Occipital lobe (tissue), 2 donors: ENCODE results near the gene CUX1. TPM values are rescaled to one million over a fixed set of nuclear protein-coding genes. Genes with fewer than 3 reads are reported as not detected.

Experiments used
- DNase-seq: peaks from one replicate; lab custom pipeline; 2025; lab: John Stamatoyannopoulos, UW
- total RNA-seq: library from RNA; depleted of rRNA; stranded (reverse); fragments of >200 nt; gene quantifications from one replicate; pipeline ENCODE4 v1.2.3, GENCODE V29; 2014

CUX1 gene
- total RNA-seq, 1 donor from 2014 or later = 23.2 TPM

DNA sequence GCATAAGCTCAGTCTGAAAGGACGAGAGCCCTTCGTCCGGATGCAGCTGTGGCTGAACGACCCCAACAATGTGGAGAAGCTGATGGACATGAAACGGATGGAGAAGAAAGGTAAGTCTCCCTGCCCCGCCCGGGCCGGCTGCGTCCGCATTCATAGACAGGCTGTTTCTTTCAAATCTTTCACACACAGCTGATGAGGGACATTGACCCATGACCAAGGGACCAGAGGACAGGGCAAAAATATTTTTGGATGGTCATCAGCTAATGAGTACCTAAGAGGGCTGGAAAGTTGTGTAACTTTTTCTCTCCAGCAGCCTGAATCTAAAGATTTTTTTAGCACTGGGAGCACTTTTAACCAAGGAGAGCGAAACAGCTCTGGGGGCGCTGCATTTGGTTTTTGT, 416.7 kb downstream of the CUX1 start:
- no peak for DNase-seq

DNA sequence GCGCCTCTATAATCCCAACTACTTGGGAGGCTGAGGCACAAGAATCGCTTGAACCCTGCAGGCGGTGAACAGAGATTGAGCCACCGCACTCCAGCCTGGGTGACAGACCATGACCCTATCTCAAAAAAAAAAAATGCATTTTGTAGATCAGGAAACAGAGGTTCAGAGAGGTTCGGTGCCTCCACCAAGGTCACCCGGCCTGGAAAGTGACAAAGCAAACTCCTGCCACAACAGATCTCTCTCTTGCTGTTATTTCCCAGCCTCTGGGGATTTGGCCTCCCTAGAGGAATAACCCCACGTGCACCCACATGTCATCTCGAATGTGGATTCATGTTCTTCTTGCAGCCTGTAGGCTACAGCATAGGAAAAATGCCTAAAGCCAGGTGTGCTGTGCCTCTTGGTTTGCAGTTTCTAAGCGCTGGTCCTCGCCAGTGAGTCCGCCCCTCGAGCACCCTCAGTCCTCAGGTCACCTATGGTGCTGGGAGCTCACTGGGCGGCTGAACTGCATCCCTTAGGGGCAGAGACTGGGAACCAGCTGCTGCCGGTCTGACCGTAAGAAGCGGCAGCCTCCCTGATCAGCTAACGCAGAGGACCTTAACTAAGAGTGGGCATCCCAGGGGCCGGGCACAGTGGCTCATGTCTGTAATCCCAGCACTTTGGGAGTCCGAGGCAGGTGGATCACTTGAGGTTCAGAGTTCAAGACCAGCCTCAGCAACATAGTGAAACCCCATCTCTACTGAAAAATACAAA, 417.6 kb downstream of the CUX1 start:
- DNase-seq = no peak

DNA sequence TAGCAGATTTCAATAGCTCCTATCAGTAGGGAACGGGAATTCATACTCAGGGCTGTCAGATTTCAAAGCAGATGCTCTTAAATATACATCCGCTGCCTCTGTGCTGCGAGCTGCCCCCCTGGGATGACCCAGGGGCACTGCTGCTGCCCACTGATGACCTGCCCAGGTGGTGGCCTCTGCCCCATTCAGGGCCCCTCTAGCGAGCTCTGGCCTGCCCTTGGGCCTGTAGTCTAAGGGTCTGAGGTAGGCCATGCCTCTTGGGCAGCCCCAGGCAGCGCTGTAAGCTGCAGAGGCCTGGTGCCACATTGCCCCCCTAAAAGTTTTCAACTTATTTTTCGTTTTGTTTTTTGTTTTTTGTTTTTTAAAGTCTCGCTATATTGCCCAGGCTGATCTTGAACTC, 418.7 kb downstream of the CUX1 start:
- no peak for DNase-seq

DNA sequence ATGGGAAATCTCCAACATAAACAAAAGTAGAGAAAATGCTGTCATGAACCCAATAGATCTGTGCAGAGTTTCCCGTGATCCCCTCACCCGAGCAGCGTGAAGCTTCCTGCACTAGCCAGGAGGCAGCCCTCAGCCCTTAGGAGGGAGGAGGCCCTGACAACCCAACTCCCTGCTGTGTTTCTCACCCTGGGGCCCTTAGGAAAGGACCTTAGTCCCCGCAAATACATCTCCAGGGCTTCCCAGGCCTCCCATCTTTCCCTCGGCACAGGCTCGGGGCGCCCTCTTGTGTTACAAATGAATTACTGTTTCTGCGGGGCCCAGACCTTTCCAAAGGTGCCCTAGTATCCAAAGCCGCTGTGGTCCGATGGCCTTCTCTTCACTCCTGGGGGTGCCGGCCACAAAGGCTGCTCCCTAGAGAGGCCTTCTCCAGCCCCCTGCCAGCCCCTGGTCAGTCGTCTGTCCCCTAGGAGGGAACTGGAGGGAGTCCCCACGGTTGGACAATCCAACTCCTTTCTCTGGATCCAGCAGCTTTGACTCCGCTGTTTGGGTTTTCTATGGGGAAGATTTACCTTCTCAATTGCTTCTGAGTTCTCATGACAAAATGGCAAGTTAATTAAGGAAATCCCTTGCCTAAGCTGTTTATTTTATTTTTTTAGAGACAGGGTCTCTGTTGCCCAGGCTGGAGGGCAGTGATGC, 419.3 kb downstream of the CUX1 start:
- peak; percentile 44 for DNase-seq

DNA sequence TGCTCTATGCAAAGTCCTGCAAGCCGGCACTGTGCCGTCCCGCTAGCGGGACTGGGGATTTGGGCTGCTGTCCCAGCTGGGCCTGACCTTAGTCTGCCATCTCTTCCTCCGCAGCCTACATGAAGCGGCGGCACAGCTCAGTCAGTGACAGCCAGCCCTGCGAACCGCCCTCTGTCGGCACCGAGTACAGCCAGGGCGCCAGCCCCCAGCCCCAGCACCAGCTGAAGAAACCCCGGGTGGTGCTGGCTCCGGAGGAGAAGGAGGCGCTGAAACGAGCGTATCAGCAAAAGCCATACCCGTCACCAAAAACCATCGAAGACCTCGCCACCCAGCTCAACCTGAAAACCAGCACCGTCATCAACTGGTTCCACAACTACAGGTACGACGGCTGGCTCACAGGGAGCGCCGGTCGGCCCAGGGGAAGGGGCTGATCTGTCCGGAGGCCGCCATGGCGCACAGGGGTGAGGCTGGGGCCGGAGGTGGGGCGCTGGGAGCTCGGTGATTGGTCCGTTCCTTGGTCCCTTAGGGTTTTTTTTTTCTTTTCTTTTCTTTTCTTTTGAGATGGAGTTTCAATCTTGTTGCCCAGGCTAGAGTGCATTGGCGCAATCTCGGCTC, 421.9 kb downstream of the CUX1 start:
- no peak for DNase-seq

DNA sequence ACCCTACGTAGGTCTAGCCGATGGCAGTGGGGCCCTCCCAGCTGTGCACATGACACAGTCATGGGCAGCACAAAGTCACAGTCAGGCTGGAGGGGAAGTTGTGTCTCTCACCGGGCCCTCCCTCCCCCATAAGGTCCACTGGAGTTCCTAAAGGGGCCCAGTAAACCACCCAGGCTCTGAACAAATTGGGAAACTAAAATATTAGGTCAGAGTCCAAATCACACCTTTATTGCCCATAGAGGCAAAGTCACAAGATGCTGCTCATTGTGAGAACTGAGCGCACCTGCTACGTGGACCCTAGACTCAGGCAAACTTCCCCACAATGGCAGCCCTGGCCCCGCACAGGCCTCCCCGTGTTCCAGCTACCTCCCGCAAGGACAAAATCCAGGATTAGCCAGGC, 424.0 kb downstream of the CUX1 start:
- no peak for DNase-seq

DNA sequence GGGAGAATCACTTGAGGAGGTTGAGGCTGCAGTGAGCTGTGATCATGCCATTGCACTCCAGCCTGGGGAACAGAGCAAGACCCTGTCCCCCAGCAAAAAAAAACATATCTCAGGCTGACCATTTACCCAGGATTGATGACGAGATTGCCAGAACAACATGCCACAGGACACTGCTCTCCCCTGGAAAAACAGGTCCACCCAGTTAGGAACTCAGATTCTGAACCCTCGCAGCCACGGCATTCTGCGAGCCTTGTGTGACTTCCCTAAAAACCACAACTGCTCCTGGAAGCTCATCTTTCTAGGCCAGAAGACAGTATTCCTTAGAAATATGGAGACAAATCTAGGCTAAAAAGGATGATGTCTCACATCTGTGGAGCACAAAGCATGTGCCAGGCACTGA, 427.2 kb downstream of the CUX1 start:
- DNase-seq = no peak

DNA sequence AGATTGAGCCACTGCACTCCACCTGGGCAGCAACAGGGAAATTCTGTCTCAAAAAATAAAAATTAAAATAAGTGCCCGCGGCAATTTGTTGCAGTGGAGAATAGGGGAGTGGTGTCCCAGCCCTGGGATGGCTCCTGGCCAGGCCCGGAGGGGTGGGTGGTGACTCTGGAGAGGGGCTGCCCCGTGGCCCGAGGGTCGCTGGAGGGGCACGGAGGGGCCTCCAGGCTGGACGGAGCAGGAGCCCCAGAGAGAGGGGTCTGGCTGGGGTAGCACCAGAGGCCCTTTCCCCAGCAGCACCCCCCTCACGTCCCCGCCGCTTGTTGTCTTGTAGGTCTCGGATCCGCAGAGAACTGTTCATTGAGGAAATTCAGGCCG, 430.6 kb downstream of the CUX1 start:
- DNase-seq = no peak

DNA sequence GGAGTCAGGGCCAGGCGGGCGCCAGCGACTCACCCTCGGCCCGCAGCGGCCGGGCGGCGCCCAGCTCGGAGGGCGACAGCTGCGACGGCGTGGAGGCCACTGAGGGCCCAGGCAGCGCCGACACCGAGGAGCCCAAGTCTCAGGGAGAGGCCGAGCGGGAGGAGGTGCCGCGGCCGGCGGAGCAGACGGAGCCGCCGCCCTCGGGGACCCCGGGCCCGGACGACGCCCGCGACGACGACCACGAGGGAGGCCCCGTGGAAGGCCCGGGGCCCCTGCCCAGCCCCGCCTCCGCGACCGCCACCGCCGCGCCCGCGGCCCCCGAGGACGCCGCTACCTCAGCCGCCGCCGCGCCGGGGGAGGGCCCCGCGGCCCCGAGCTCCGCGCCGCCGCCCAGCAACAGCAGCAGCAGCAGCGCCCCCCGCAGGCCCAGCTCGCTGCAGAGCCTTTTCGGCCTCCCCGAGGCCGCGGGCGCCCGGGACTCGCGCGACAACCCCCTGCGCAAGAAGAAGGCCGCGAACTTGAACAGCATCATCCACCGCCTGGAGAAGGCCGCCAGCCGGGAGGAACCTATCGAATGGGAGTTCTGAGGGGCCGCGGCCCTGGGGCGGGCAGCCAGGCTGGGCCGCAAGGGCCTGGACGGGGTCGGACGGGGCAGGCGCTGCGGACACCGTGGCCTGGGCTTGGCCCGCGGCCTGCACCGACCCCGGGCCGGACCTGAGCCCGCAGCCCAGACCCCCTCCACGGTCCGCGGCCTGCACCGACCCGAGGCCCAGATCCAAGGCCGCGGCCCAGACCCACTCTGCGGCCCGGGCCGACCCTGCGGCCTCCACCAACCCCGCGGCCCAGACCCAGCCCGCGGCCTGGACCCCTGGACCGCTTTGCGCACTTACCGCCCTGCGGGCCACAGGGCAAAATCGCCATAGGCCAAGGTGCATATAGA, 431.3 kb downstream of the CUX1 start:
- DNase-seq = no peak

DNA sequence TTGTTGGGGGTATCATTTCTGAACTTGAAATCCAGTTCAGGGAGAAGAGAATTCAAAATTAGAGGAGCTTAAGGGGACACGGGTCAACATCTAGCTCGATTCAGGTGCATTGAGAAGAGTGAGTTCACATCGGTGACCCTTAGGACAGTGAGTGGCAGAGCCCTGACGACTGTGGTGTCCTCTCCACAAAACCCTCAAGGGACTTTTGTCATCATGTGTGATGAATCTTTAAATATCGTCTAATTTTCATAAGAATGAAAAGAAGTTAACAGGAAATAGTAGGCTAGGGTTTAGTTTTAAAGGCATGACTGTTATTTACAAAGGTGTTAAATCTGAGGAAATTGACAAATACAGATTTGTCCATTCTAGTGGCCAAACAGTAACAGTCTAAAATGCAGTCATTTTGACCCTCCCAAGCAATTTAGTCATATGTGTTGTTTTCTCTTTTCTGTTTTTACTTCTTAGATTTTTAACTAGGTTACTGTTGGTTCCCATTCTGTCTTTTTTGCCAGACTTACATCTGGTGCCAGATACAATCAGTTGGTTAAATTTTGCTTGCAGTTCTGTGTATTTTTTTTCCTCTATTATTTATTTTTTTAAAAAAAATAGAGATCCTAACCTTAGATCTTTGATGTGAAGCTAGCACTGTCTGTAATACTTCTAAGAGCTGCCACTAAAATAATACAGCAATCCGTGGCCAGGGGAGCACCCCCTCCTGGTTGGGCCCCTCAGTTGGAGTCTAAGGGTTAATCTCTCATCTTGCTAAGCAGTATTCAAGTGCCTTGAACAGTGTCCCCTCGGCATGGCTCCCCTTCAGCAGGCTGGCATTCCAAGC, 434.3 kb downstream of the CUX1 start:
- DNase-seq = no peak

DNA sequence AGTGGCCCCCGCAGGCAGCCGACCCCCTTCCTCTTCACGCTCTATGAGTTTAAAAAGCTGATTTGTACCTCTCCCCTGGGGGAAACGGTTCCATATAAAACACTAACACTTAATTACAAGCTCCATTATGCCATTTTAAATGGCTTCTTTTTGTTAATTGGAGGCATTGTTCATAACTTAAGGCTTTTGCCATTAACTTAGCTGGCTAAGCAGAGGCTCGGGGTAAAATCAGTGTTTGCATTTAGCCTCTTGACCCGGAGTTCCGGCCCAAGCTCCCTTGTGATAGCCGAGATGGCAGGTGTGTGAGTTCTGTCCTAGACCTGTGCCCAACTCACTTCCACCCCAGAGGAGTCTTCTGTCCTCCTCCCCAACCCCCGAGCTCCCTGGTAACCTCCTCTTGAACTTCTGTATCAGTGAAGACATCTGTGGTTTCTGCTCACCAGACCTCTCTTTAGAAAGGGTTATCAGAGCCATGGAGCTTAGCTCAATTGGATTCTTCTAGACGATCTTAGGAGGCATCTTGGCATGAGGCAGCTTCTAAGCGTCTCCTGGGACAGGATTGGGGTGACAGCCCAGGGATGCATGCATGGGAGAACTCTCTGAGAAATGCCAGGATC, 435.0 kb downstream of the CUX1 start:
- no peak for DNase-seq

DNA sequence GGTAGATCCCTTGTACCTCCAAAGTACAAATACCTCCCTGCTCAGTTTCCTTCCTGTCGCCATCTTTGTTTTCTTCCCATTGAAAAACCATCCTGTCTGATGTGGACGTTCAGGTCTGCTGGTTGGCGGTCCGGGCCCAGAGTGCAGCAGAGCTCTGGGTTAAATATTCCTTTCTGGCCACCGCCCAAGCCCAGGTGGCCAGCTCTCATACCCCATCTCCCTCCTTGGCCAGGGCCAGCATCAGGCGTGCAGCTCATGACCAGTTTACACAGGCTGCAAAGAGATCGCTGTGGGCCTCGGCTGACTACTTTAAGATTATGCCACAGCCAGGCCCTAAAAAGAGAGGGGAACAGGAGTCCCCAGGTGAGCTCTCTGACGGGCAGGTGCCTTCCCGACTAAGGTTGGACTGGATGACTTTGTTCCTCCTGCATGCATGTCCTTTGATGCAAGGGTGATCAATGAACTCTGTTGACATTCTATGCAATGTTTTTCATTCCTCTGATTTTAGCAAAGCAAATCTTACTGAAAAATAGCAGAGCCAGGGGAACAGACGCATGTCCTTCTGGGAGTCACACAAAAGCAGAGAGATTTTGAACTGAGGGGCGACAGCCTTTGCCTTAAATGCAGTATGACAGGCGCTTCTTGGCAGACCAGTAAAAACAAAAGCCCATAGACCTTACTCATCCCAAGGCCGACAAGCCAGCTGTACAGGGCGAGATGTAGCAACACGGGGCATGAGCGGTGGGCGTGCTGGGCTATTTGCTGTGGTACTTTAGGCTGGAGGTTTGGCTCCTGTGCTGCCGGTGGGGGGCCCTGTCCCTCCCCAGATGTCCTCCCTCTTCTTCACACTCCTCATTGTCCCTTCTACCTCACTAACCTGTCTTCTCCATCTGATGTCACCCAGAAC, 435.9 kb downstream of the CUX1 start:
- no peak for DNase-seq

DNA sequence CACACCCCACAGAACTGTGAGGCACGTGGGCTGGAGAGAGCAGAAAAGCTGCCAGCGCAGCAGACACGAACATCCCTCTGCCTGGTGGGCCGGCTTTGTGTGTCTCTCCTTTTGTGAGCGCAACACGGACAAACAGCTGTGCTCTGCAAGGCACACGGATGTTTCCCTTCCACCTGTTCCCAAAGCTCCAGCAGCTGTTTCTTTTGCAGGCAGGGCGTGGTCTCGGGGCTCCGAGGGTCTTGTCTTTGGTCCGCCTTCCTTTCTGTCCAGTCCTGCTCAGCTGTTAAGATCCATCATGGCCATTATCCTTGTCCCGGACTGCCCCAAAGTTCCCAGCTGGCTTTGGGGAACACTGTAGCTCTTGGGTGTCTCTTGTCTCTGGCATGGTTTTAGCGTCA, 436.5 kb downstream of the CUX1 start:
- DNase-seq = no peak

DNA sequence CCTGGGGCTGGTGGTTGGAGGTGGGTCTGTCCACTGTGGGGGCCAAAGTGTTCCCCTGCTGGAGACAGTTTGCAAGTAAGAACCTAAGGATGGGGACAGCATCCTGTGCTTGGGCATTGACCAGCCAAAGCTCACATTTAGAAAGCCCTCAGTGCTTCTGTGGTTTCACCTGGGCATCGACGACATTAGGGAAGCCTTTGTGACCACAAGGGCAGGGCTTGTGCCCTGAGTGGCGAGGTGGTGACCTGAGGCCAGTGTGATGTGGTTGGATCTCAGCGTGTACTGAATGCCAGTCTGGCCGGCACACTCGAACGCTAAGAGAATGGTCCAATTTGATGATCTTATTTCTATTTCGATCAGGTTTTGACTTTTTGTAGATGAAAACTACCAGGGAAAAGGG, 437.1 kb downstream of the CUX1 start:
- no peak for DNase-seq

DNA sequence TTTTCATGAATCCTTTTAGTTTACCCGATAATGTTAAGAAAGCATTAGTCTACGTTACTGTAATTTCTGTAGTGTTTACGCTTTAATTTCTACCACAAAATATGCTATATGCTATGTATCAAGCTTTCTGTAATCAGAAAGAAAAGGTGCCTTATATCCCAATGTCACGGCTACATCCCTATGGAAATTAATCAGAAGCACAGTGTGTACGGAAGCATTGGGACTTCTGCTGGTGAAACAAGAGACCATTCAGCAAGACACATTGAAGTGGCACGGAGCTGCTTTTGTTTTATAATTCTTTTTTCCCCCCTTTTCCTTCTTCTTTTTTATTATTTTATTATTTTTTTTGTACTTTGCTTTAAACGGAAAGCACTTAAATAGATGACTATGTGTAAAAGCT, 438.1 kb downstream of the CUX1 start:
- no peak for DNase-seq

DNA sequence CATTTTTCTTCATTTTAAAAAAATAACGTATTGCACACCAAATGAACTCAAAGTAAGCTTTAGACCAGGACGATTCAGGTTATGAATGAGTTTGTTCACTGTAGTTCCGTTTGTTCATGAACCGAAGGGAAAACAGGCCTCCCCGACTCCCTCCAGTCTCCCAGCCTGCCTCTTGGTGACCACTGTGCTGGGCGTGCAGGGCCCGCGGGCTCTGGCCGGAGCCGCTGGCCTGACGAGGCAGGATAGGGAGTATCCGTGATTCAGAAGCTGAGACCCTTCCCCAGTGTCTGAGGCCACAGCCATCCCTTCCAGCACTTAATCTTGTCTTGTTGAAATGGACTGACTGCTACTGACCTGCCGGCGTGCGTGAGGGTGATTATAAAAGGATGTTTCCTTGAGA, 438.5 kb downstream of the CUX1 start:
- no peak for DNase-seq

DNA sequence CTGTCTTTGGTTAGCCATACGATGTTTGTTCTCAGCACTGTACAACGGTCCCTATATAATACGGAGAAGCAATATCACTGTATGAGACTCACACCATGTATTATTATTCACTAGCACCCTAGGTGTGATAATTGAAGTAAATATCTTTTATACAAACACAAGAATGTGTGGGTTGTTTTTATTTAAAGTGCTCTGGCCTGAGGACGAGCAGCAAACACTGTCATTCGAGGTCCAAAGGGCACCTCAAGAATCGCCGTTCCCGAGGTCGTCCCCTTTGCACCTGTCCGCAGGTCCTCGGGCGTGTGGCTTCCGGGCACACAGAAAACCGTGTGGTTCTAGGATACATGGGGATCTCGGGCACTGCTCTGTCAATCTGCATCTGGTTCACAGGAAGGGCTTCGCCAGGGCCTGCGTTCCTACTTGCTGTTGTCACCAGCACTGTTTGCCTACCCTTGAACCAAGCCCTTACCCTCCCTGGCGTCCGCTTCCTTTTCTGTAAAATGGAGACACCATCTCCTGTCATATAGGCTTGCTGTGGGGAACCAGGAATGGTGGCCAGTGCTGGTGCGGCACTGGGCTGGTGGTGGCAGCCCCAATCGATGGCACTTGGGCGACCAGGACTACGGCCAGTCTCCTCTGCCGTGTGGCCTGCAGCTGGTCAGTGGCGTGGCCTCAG, 440.8 kb downstream of the CUX1 start:
- DNase-seq = no peak

DNA sequence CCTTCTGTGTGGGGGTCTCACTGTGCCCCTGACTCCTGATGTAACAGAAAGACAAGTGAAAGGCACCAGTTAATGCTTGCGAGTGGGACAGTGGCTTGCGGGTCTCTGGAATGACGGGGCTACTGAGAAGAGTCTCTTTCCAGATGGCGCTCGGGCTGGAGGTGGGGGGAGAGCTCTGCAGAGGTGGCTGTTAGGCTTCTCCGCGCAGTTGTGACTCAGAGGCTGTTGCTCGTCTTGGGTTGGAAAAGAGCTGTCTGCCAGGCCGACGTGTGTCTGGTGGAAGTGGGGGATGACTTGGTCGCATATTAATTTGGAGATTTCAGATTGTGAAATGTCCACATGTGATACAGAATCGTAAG, 441.3 kb downstream of the CUX1 start:
- DNase-seq = peak; percentile 32

DNA sequence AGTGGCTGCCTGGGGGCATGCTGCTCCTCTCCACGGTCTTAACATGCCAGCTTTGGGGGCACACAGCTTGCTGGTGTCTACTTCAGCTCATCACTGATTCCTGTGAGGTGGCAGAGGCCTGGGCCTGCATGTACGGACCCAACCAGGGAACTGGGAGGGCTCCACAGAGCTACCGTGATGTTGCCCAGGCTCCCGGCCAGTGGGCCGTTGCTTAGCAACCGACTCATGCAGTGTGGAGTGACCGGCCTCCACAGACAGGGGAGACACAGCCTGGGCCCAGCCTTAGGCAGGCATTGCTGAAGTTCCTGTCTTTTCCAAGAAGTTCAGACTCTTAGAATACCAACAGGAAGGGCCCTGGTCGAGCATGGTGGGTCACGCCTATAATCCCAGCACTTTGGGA, 443.4 kb downstream of the CUX1 start:
- no peak for DNase-seq
